ENCODE results near the gene SEC24B. TPM values are rescaled to one million over a fixed set of nuclear protein-coding genes. Genes with fewer than 3 reads are reported as not detected.

Gene SEC24B
- total and polyA plus RNA-seq, 10 of the 15 experiments (the other 5 are each of a cell fraction or from before 2014, with no cell fraction given) = 6.4 to 43.2 (median 16.0) TPM

- ChIA-PET POLR2A (interaction anchor here (1.1 kb wide), 1 partner anchor 124 kb away, joined by 3 read pairs; the partner anchor contains the start of gene MCUB), CTCF (no interaction called here), RAD21 (ENCODE audit: unreplicated experiment) (interaction anchor here (0.8 kb wide), 1 partner anchor 377 kb away, joined by 5 read pairs; no protein-coding TSS in a partner anchor), SMC1A (ENCODE audit: uncharacterized antibody, unreplicated experiment) (interaction anchor here (0.8 kb wide), 1 partner anchor 379 kb away, joined by 3 read pairs; the partner anchor contains the start of gene GAR1)
- in situ Hi-C loops (cut with MboI) = loop anchor here (25.0 kb wide), 1 partner anchor 751 kb away; the partner anchor contains the start of gene ELOVL6
- WGBS (ENCODE audit: insufficient coverage, insufficient replicate concordance, low lambda C conversion rate, missing lambda C conversion rate) = 96% methylated on average over 3 of the region's 3 CpGs
- Histone ChIP-seq H3K9me3 (replicated peaks; ENCODE audit: control insufficient read depth, insufficient read depth, low read length) (no peaks in the 10 kb centered on the region), H4K20me1 (ENCODE audit: control insufficient read depth, insufficient read depth) (peaks cover 5% of the 10 kb centered on the region), H3K36me3 (ENCODE audit: control insufficient read depth in 2 of 2, insufficient read depth in 2 of 2, low read length in 1 of 2) (no peaks in the 10 kb centered on the region), H3K27me3 (replicated peaks in 1 of 2; ENCODE audit: control insufficient read depth in 2 of 2, insufficient read depth in 2 of 2, low read length in 1 of 2) (no peaks in the 10 kb centered on the region), H2AFZ (ENCODE audit: control insufficient read depth, low read depth, low read length) (no peak overlapping the region), H3K27ac (ENCODE audit: control insufficient read depth, insufficient read depth) (no peak overlapping the region), H3K4me3 (0 out of 2 replicates have a peak overlapping the region, but pooled peaks have one; percentile 31), H3K4me2 (ENCODE audit: control insufficient read depth, insufficient read depth) (peak overlapping the region; percentile 77), H3K4me1 (ENCODE audit: control insufficient read depth, insufficient read depth, low read length) (peaks cover 13% of the 10 kb centered on the region), H3K79me2 (ENCODE audit: control insufficient read depth, insufficient read depth, low read length) (peaks cover 82% of the 10 kb centered on the region), H3K9ac (ENCODE audit: control insufficient read depth, insufficient read depth, low read length) (peak overlapping the region; percentile 33; the same call in 1 of the 2 replicates)
- no peak for ATAC-seq
- BruUV-seq (replicated peaks) = no TSS peak
- no peak for FAIRE-seq
- intact Hi-C loops (cut with micrococcal nuclease; ENCODE audit: unreplicated experiment) = loop anchor here (5.0 to 10.0 kb wide), 2 partner anchors 216 to 758 kb away; partner anchors contain the start of gene ELOVL6
- no peak for DNase-seq (ENCODE audit: low read depth, low spot score)
- TF ChIP-seq EP300 (IDR thresholded peaks at IDR 0.05; ENCODE audit: borderline replicate concordance in 1 of 2, control insufficient read depth in 1 of 2, low read depth in 2 of 2, low read length in 2 of 2) = no peak
- TF ChIP-seq SREBF1 (IDR thresholded peaks at IDR 0.05; ENCODE audit: low read length) = no peak
- no peak for TF ChIP-seq CBX3 (IDR thresholded peaks at IDR 0.05; ENCODE audit: borderline replicate concordance, low read depth)
- TF ChIP-seq HSF1 (IDR thresholded peaks at IDR 0.05; ENCODE audit: low read depth, low read length) = no peak
- no peak for TF ChIP-seq SRF (IDR thresholded peaks at IDR 0.05; ENCODE audit: low read depth in 2 of 2, low read length in 2 of 2)
- no peak for TF ChIP-seq NBN (IDR thresholded peaks at IDR 0.05)
- no peak for TF ChIP-seq ESRRA (IDR thresholded peaks at IDR 0.05; ENCODE audit: low read length)
- TF ChIP-seq ZNF207 (IDR thresholded peaks at IDR 0.05; ENCODE audit: borderline replicate concordance) = no peak
- no peak for TF ChIP-seq HCFC1 (IDR thresholded peaks at IDR 0.05; ENCODE audit: low read length)
- no peak for TF ChIP-seq RAD21 (IDR thresholded peaks at IDR 0.05; ENCODE audit: insufficient read depth, low read depth, low read length)
- TF ChIP-seq SUZ12 (IDR thresholded peaks at IDR 0.05; ENCODE audit: unreplicated experiment) = no peak
- TF ChIP-seq POLR2AphosphoS2 (IDR thresholded peaks at IDR 0.05; ENCODE audit: low read depth, low read length) = no peak
- no peak for TF ChIP-seq STAT1 (conservative IDR thresholded peaks at IDR 0.05)
- no peak for TF ChIP-seq CBFB (IDR thresholded peaks at IDR 0.05; ENCODE audit: low read depth)
- TF ChIP-seq KAT2A (conservative IDR thresholded peaks at IDR 0.05; ENCODE audit: control insufficient read depth, low read depth, low read length) = no peak
Measured at GRCh38 chr4:109436504-109436903, 2.9 kb downstream of the SEC24B start.
